ENCODE data around the gene RAB7B. TPM values are rescaled to one million over a fixed set of nuclear protein-coding genes. Genes with fewer than 3 reads are reported as not detected.

RAB7B gene
- total and polyA plus RNA-seq, 2 donors (not counting 1 experiment from before 2014, with no cell fraction given), result 9.1 to 15.5 TPM

- Histone ChIP-seq H3K27ac (ENCODE audit: insufficient read depth, low read length) (no peak overlapping the region), H3K4me2 (ENCODE audit: extremely low read depth, insufficient read depth, low read length) (no peak overlapping the region), H2AFZ (ENCODE audit: low read length) (no peak overlapping the region), H3K9ac (ENCODE audit: insufficient read depth, low read length) (no peak overlapping the region), H3K36me3 (ENCODE audit: control insufficient read depth, insufficient read depth, low read length) (no peaks in the 10 kb centered on the region), H3K9me3 (ENCODE audit: control insufficient read depth, insufficient read depth, low read depth, low read length) (no peaks in the 10 kb centered on the region), H3K27me3 (ENCODE audit: control insufficient read depth, insufficient read depth, low read length) (peaks cover 16% of the 10 kb centered on the region), H3K79me2 (ENCODE audit: control insufficient read depth, insufficient read depth, low read length) (no peaks in the 10 kb centered on the region), H3K4me3 (replicated peaks in 1 of 4; ENCODE audit: control extremely low read depth in 1 of 4, insufficient read depth in 1 of 4, low read depth in 3 of 4, low read length in 4 of 4) (no peak overlapping the region), H4K20me1 (ENCODE audit: control insufficient read depth, extremely low read depth, insufficient read depth, low read length) (no peaks in the 10 kb centered on the region), H3K4me1 (ENCODE audit: control insufficient read depth, extremely low read depth, insufficient read depth, low read length) (peaks cover 3% of the 10 kb centered on the region)
- no peak for TF ChIP-seq EZH2 (IDR thresholded peaks at IDR 0.05; ENCODE audit: low read length, missing control alignments)
- TF ChIP-seq, protein P1, sequence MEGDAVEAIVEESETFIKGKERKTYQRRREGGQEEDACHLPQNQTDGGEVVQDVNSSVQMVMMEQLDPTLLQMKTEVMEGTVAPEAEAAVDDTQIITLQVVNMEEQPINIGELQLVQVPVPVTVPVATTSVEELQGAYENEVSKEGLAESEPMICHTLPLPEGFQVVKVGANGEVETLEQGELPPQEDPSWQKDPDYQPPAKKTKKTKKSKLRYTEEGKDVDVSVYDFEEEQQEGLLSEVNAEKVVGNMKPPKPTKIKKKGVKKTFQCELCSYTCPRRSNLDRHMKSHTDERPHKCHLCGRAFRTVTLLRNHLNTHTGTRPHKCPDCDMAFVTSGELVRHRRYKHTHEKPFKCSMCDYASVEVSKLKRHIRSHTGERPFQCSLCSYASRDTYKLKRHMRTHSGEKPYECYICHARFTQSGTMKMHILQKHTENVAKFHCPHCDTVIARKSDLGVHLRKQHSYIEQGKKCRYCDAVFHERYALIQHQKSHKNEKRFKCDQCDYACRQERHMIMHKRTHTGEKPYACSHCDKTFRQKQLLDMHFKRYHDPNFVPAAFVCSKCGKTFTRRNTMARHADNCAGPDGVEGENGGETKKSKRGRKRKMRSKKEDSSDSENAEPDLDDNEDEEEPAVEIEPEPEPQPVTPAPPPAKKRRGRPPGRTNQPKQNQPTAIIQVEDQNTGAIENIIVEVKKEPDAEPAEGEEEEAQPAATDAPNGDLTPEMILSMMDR (conservative IDR thresholded peaks at IDR 0.05 in 1 of 2, IDR thresholded peaks at IDR 0.05 in 1 of 2; ENCODE audit: low read depth in 1 of 2, low read length in 2 of 2), result no peak
- no peak for DNase-seq (ENCODE audit: low read depth in 2 of 2)
Measured at GRCh38 chr1:205935869-205936268, 67.3 kb downstream of the RAB7B start.

GRCh38 chr1:205934788-205935187, 68.4 kb downstream of the RAB7B start:
- Histone ChIP-seq H3K9ac (ENCODE audit: insufficient read depth, low read length) (no peak overlapping the region), H4K20me1 (ENCODE audit: control insufficient read depth, extremely low read depth, insufficient read depth, low read length) (no peaks in the 10 kb centered on the region), H3K27ac (ENCODE audit: insufficient read depth, low read length) (no peak overlapping the region), H3K4me3 (replicated peaks in 1 of 4; ENCODE audit: control extremely low read depth in 1 of 4, insufficient read depth in 1 of 4, low read depth in 3 of 4, low read length in 4 of 4) (no peak overlapping the region), H3K36me3 (ENCODE audit: control insufficient read depth, insufficient read depth, low read length) (no peaks in the 10 kb centered on the region), H2AFZ (ENCODE audit: low read length) (no peak overlapping the region), H3K4me2 (ENCODE audit: extremely low read depth, insufficient read depth, low read length) (no peak overlapping the region), H3K79me2 (ENCODE audit: control insufficient read depth, insufficient read depth, low read length) (no peaks in the 10 kb centered on the region), H3K9me3 (ENCODE audit: control insufficient read depth, insufficient read depth, low read depth, low read length) (no peaks in the 10 kb centered on the region), H3K27me3 (ENCODE audit: control insufficient read depth, insufficient read depth, low read length) (peaks cover 12% of the 10 kb centered on the region), H3K4me1 (ENCODE audit: control insufficient read depth, extremely low read depth, insufficient read depth, low read length) (peaks cover 3% of the 10 kb centered on the region)
- DNase-seq (ENCODE audit: low read depth in 2 of 2), result no peak
- no peak for TF ChIP-seq EZH2 (IDR thresholded peaks at IDR 0.05; ENCODE audit: low read length, missing control alignments)
- TF ChIP-seq, protein P1 (conservative IDR thresholded peaks at IDR 0.05 in 1 of 2, IDR thresholded peaks at IDR 0.05 in 1 of 2; ENCODE audit: low read depth in 1 of 2, low read length in 2 of 2), result no peak

GRCh38 chr1:205933671-205934618, 69.2 kb downstream of the RAB7B start:
- no peak overlapping the region for H3K4me3 ChIP-seq (replicated peaks in 1 of 4; ENCODE audit: control extremely low read depth in 1 of 4, insufficient read depth in 1 of 4, low read depth in 3 of 4, low read length in 4 of 4)
- peaks cover 8% of the 10 kb centered on the region for H3K27me3 ChIP-seq (ENCODE audit: control insufficient read depth, insufficient read depth, low read length)
- no peaks in the 10 kb centered on the region for H4K20me1 ChIP-seq (ENCODE audit: control insufficient read depth, extremely low read depth, insufficient read depth, low read length)
- peak; percentile 28 to 83 for DNase-seq (ENCODE audit: low read depth in 2 of 2)
- TF ChIP-seq, protein P1 (conservative IDR thresholded peaks at IDR 0.05 in 1 of 2, IDR thresholded peaks at IDR 0.05 in 1 of 2; ENCODE audit: low read depth in 1 of 2, low read length in 2 of 2), result no peak
- TF ChIP-seq EZH2 (IDR thresholded peaks at IDR 0.05; ENCODE audit: low read length, missing control alignments), result no peak
- peaks cover 3% of the 10 kb centered on the region for H3K4me1 ChIP-seq (ENCODE audit: control insufficient read depth, extremely low read depth, insufficient read depth, low read length)
- no peaks in the 10 kb centered on the region for H3K79me2 ChIP-seq (ENCODE audit: control insufficient read depth, insufficient read depth, low read length)
- no peak overlapping the region for H3K27ac ChIP-seq (ENCODE audit: insufficient read depth, low read length)
- no peak overlapping the region for H3K9ac ChIP-seq (ENCODE audit: insufficient read depth, low read length)
- H2AFZ ChIP-seq (ENCODE audit: low read length), result no peak overlapping the region
- no peaks in the 10 kb centered on the region for H3K36me3 ChIP-seq (ENCODE audit: control insufficient read depth, insufficient read depth, low read length)
- H3K9me3 ChIP-seq (ENCODE audit: control insufficient read depth, insufficient read depth, low read depth, low read length), result no peaks in the 10 kb centered on the region
- no peak overlapping the region for H3K4me2 ChIP-seq (ENCODE audit: extremely low read depth, insufficient read depth, low read length)
